HG03103 (cell line): ENCODE data around the gene UROC1.

Experiments
- ATAC-seq: cut with Tn5 transposase; IDR thresholded peaks from one replicate; pipeline ENCODE4 v1.9.1; 2021; ENCODE audit warnings: low read depth; ENCODE audit not compliant: unreplicated experiment

UROC1 gene

GRCh38 chr3:126497956-126498355, 19.6 kb downstream of the UROC1 start:
- ATAC-seq, result no peak

DNA sequence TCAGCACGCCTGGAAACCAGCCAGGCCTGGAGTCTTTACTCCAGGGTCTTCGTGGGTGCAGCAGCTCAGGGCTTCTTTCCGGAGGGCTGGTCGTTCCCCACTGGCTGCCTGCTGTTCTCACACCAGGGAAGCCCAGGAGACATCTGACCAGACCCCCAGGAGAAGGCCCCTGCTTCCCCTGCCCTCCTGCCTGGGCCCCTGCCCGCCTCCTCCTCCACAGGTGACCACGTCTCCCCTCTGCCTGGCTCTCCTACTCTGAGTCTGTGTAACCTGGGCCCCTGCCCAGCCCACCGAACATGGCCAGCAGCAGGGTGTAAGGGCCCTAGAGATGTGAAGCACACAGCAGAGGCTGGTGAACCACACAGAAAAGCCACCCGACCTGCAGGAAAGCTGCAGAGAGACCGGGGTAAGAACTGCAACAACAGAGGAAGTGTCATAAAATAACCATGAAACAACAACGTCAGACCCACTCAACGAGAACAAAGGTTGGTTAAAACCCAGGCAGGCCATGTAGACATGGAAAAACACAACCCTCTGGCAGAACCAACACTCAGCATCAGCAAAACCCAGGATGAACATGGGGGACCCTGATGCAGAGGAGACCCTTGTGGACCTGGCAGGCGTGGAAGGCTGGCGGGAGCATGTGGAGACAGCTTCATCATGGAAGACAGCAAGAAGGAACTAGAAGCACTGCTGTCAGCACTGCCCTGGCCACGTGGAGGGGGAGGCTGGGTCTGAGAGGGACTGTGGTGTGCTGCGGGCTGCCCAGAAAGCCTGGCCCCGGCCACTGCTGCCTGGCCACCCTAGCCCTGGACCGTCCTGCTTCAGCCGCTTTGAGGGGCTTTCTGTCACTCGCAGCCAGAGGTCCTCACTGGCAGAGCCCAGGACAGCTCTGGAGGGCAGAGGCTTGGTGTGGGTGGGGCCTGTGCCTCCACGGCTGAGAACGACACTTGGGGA, 20.4 kb downstream of the UROC1 start:
- no peak for ATAC-seq

DNA sequence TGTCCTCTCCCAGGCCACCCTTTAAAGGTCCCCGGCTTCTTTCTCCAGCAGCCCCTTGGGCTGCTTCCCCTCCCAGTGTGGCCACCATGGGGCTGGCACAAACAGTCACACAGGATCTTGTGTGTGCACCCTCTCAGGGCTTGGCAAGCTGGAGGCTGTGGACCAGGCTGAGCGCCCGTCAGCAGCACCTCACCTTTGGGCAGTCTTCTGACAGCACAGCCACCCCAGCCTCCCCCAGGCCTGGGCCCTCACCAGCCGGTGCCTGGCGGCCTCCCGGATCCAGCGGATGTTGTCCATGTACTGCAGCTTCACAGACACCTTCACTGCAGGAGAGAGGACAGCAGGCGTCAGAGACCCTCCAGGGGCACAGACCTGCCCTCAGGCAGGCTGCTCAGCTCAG, 21.8 kb downstream of the UROC1 start:
- ATAC-seq, result no peak

GRCh38 chr3:126494970-126495230, 22.7 kb downstream of the UROC1 start:
- ATAC-seq, result no peak

GRCh38 chr3:126494204-126494969, 23.2 kb downstream of the UROC1 start:
- no peak for ATAC-seq

- no peak for ATAC-seq
Observed at GRCh38 chr3:126493739-126494138, 23.8 kb downstream of the UROC1 start.

DNA sequence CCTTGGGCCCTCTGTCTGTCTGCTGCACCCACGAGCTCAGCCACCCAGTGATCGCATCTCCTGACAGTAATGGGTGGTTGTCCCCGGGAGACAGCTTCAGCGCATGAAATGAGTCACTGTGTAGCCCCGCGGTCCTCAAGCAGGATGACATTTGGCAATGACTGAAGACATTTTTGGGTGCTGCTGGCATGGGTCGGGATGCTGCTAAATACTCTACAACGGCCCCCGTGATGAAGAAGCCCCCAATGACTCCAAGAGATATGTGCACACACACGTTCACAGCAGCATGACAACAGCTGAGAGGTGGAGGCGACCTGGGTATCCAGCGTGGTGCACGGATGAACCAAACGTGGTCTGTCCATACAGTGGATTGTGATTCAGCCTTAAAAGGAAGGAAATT, 24.5 kb downstream of the UROC1 start:
- ATAC-seq, result no peak

DNA sequence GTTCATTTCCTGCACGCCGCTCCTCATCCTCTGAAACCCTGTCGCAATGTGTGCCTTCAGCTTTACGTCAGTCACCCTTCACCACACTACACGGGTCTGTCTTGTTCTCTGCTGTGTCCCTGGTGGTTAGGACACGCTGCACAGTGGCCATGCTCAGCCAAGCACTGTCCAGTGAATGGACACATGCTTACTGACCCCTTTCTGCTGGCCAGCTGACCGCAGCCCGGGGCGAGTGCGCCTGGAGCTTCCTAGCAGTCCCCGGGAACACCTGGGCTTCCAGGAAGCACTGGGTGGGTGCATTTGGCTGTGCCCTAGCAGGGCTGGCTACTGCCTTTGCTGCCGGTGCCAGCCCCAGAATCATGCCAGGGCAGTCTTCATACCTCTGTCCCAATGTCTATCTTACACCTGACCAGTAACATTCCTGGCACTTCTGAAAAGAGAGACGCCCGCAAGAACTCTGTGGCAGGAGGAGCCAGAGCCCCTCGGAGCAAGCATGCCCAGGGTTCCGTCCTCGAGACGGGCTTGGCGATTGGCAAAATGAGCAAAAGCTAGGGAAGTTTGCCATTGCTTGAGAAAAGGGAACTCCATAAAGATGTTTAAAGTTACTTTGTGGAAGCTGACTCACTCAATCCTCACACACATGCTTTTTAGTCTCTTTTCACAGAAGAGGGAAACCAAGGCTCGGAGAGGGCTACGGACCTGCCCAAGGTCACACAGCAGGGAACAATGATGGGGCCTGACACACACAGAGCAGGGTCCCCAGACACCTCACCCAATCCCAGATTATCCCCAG, 26.2 kb downstream of the UROC1 start:
- ATAC-seq, result no peak

- ATAC-seq, result no peak
Observed at GRCh38 chr3:126490619-126491018, 27.0 kb downstream of the UROC1 start.

- ATAC-seq, result no peak
Observed at GRCh38 chr3:126488886-126489569, 28.5 kb downstream of the UROC1 start.

DNA sequence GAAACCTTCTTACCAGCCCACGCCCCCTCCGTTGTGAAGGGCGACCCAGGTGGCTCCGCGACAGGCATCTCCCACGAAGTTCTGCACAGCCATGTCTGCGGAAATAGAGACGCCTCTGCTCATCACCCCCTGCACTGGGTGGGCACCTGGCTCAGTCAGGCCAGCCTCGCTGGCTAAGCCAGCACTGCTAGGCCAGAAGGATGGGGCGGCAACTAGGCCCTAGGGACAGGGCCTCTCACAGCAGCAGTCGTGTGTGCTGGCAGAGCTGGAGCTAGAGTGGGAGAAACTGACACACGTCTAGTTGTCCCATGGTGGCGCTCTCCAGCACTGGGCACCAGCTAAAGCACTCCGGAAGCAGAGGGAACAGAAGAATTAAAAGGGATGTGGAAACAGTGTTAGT, 29.4 kb downstream of the UROC1 start:
- ATAC-seq, result no peak

- ATAC-seq, result no peak
Observed at GRCh38 chr3:126487151-126487771, 30.3 kb downstream of the UROC1 start.

DNA sequence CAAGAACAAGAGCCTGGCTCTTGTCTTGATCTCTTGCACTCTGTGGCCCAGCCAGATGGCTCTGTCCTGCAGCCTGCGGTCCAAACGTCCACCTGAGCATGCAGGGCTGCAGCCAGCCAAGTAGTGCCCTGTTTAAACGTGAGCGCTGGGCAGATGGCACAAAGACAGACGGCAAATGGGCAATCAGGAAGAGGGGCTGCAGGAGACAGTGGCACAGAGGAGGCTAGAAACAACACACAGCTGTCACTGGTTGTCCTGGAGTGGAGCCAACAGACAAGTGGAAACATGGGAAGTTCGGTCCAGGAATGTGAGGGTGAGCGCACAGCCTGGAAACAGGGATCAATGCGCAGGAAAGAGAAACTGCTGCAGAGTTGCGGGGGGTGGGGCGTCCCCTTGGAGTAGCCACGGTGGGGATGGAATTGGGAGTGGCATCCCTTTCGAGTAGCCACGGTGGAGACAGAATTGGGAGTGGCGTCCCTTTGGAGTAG, 31.2 kb downstream of the UROC1 start:
- no peak for ATAC-seq

- no peak for ATAC-seq
Observed at GRCh38 chr3:126485956-126486355, 31.6 kb downstream of the UROC1 start.

- ATAC-seq, result no peak
Observed at GRCh38 chr3:126485176-126485897, 32.2 kb downstream of the UROC1 start.

GRCh38 chr3:126484662-126485061, 32.9 kb downstream of the UROC1 start:
- no peak for ATAC-seq

GRCh38 chr3:126484148-126484547, 33.4 kb downstream of the UROC1 start:
- no peak for ATAC-seq

- ATAC-seq, result no peak
Observed at GRCh38 chr3:126483321-126483761, 34.2 kb downstream of the UROC1 start.
